Mesendoderm (in vitro differentiated cells): ENCODE results near the gene CAPN5.

Experiments used
- DNase-seq: peaks from one replicate; pipeline ENCODE4 v3.0.0; 2013
- H2AK5ac ChIP-seq: 2 replicates; pipeline ENCODE4 v1.6.1; 2013; ENCODE audit warnings: low read length, inconsistent platforms
- H2BK120ac ChIP-seq: 2 replicates; pipeline ENCODE4 v1.6.1; 2013; ENCODE audit warnings: low read depth, mild to moderate bottlenecking, low read length, moderate library complexity, mixed read lengths
- H2BK15ac ChIP-seq: replicated peaks from 2 replicates; pipeline ENCODE4 v1.6.1; 2013; ENCODE audit warnings: low read depth, mild to moderate bottlenecking, moderate library complexity
- H2BK5ac ChIP-seq: 2 replicates; pipeline ENCODE4 v1.6.1; 2013; ENCODE audit warnings: low read length, inconsistent platforms
- H3K18ac ChIP-seq: 2 replicates; pipeline ENCODE4 v1.6.1; 2013; ENCODE audit warnings: mild to moderate bottlenecking, low read length, mixed read lengths
- H3K23ac ChIP-seq: one replicate; pipeline ENCODE4 v1.6.1; 2013; ENCODE audit warnings: low read length
- H3K27ac ChIP-seq: 2 replicates; pipeline ENCODE4 v1.5.1; 2013; ENCODE audit warnings: low read depth, mild to moderate bottlenecking, inconsistent platforms, low read length, moderate library complexity
- H3K27me3 ChIP-seq: 2 replicates; pipeline ENCODE4 v1.6.1; 2013; ENCODE audit warnings: low read length, control low read depth, mild to moderate bottlenecking, inconsistent platforms; ENCODE audit not compliant: insufficient read depth, poor library complexity
- H3K36me3 ChIP-seq: 2 replicates; pipeline ENCODE4 v1.6.1; 2013; ENCODE audit warnings: low read length, inconsistent platforms; ENCODE audit not compliant: control insufficient read depth, insufficient read depth
- H3K4ac ChIP-seq: one replicate; pipeline ENCODE4 v1.6.1; 2013; ENCODE audit warnings: low read depth, mild to moderate bottlenecking, low read length, moderate library complexity
- H3K4me1 ChIP-seq: 2 replicates; pipeline ENCODE4 v1.6.1; 2013; ENCODE audit warnings: low read depth, low read length, inconsistent platforms; ENCODE audit not compliant: control insufficient read depth
- H3K4me2 ChIP-seq: 2 replicates; pipeline ENCODE4 v1.6.1; 2013; ENCODE audit warnings: low read length
- H3K4me3 ChIP-seq: 2 replicates; pipeline ENCODE4 v1.5.1; 2013; ENCODE audit warnings: mild to moderate bottlenecking, low read length
- H3K56ac ChIP-seq: one replicate; pipeline ENCODE4 v1.6.1; 2013; ENCODE audit warnings: low read length
- H3K79me1 ChIP-seq: 2 replicates; pipeline ENCODE4 v1.6.1; 2013; ENCODE audit warnings: low read length, inconsistent platforms
- H3K79me2 ChIP-seq: 2 replicates; pipeline ENCODE4 v1.6.1; 2013; ENCODE audit warnings: mild to moderate bottlenecking, low read length; ENCODE audit not compliant: control insufficient read depth, insufficient read depth
- H3K9ac ChIP-seq: 2 replicates; pipeline ENCODE4 v1.6.1; 2013; ENCODE audit warnings: low read length, inconsistent platforms
- H4K5ac ChIP-seq: one replicate; pipeline ENCODE4 v1.6.1; 2013; ENCODE audit warnings: low read length
- H4K8ac ChIP-seq: one replicate; pipeline ENCODE4 v1.6.1; 2013; ENCODE audit warnings: low read depth, mild to moderate bottlenecking, control low read depth, low read length, moderate library complexity
- WGBS: extraction: QIAGEN DNeasy Blood & Tissue Kit; methylation state at CpG from one replicate; pipeline ENCODE4 v1.1.7; 2013; ENCODE audit warnings: low lambda C conversion rate, missing lambda C conversion rate; ENCODE audit not compliant: insufficient coverage; ENCODE audit errors: extremely low coverage; 5-methylcytosine and 5-hydroxymethylcytosine counted together

CAPN5 gene

DNA sequence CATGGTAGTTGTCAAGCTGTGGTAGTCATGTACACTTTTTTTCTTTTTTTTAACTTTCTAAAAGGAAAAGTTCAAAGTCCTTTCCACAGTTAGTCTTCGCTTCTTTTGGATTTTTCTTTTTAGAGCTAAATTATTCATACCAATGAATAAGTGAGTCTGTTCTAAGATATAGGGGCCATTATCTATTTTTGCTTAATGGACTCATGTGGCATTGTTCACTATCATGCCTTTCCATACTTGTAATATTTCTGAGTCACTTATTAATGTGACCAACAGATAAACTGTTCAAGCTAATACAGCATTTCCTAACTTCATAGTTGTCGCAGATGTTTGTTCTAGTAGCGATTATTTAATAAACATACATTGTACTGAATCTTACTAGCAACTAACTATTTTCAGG is 40.5 kb upstream of the CAPN5 start:
- Histone ChIP-seq H2BK15ac (no peak overlapping the region), H3K79me1 (no peaks in the 10 kb centered on the region), H2AK5ac (no peak overlapping the region), H3K36me3 (no peaks in the 10 kb centered on the region), H4K8ac (no peak overlapping the region), H3K27ac (no peak overlapping the region), H3K18ac (no peak overlapping the region), H2BK120ac (no peak overlapping the region), H3K79me2 (no peaks in the 10 kb centered on the region), H2BK5ac (no peak overlapping the region), H4K5ac (no peak overlapping the region), H3K27me3 (no peaks in the 10 kb centered on the region), H3K4me1 (no peaks in the 10 kb centered on the region), H3K4ac (no peak overlapping the region), H3K23ac (no peak overlapping the region), H3K4me2 (no peak overlapping the region), H3K56ac (no peak overlapping the region), H3K4me3 (no peak overlapping the region), H3K9ac (no peak overlapping the region)
- no CpG with 5 or more reads among the region's 3 CpGs for WGBS
- no peak for DNase-seq

DNA sequence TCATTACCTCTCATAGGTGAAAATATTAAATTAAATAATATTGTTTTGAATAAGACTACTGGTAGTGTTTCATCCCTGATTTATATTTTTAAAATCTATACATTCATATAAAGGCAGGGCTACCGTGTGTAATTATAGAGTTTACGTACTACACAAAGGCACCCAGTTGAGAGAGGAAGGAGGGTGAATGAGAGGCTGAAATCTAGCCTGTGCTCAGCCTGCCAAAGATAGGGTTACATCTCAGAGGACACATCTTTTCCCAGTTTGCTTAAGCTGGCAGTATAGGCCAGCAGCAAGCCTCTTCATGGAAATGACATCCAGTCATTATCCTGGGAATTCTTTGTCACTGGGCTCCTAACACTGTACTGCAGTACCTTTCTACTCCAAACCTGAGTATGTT is 40.0 kb upstream of the CAPN5 start:
- Histone ChIP-seq H3K4me1 (no peaks in the 10 kb centered on the region), H3K79me1 (no peaks in the 10 kb centered on the region), H2BK5ac (no peak overlapping the region), H3K4me3 (no peak overlapping the region), H3K4ac (no peak overlapping the region), H3K23ac (no peak overlapping the region), H2BK15ac (no peak overlapping the region), H3K9ac (no peak overlapping the region), H3K56ac (no peak overlapping the region), H3K79me2 (no peaks in the 10 kb centered on the region), H3K18ac (no peak overlapping the region), H4K8ac (no peak overlapping the region), H3K36me3 (no peaks in the 10 kb centered on the region), H3K27me3 (no peaks in the 10 kb centered on the region), H2AK5ac (no peak overlapping the region), H3K4me2 (no peak overlapping the region), H4K5ac (no peak overlapping the region), H3K27ac (no peak overlapping the region), H2BK120ac (no peak overlapping the region)
- DNase-seq = no peak
- WGBS = no CpG with 5 or more reads among the region's 2 CpGs

DNA sequence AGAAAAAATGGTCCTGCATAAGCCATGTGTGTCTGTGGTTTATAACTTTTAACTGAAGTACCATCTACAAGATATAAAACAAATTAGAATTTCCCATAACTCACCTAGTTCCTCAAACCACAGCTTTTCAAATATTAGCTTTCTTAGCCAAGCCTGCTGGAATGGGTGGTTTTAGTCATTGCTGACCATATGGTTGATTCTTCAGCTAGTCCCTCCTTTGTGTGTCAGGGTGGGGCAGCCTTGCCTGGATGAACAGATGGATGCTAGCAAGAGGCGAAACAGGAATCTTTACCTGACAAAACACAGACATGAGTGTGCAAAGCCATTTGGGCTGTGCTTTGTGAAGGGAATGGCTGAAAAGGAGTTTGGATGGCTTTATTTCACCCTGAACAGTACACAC is 39.5 kb upstream of the CAPN5 start:
- no peak overlapping the region for H3K9ac ChIP-seq
- no peak overlapping the region for H3K27ac ChIP-seq
- H2BK15ac ChIP-seq = no peak overlapping the region
- DNase-seq = no peak
- H4K5ac ChIP-seq = no peak overlapping the region
- H3K56ac ChIP-seq = no peak overlapping the region
- H3K27me3 ChIP-seq = no peaks in the 10 kb centered on the region
- H2AK5ac ChIP-seq = no peak overlapping the region
- no peaks in the 10 kb centered on the region for H3K79me2 ChIP-seq
- WGBS = no CpG with 5 or more reads among the region's 1 CpG
- no peaks in the 10 kb centered on the region for H3K79me1 ChIP-seq
- H3K4me3 ChIP-seq = no peak overlapping the region
- no peak overlapping the region for H3K4me2 ChIP-seq
- H2BK5ac ChIP-seq = no peak overlapping the region
- H4K8ac ChIP-seq = no peak overlapping the region
- H2BK120ac ChIP-seq = no peak overlapping the region
- H3K18ac ChIP-seq = no peak overlapping the region
- H3K4ac ChIP-seq = no peak overlapping the region
- no peak overlapping the region for H3K23ac ChIP-seq
- no peaks in the 10 kb centered on the region for H3K4me1 ChIP-seq
- no peaks in the 10 kb centered on the region for H3K36me3 ChIP-seq

DNA sequence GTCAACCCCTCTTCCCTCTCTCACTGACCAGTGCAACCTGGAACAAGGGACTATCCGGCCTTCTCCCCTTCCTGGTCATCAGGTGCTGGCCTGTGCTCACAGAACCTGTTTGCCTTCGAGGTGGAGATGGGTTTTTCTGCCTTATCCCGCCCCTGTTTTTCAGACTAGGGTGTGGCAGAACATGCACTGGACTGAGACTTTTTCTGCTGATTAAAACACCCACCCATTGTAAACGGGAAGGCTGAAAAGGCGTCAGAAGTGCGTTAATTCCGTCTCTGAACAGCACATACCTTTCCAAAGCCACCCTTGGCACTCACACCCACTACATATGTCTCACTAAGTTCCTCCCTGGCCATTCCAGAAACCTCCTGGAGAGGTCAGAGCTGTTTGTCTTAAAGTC is 36.9 kb upstream of the CAPN5 start:
- no peak overlapping the region for H3K9ac ChIP-seq
- H3K79me1 ChIP-seq = no peaks in the 10 kb centered on the region
- H3K4me3 ChIP-seq = no peak overlapping the region
- no peak overlapping the region for H3K4ac ChIP-seq
- no peaks in the 10 kb centered on the region for H3K36me3 ChIP-seq
- DNase-seq = no peak
- no peak overlapping the region for H3K18ac ChIP-seq
- H2BK5ac ChIP-seq = no peak overlapping the region
- no CpG with 5 or more reads among the region's 7 CpGs for WGBS
- no peaks in the 10 kb centered on the region for H3K4me1 ChIP-seq
- H4K8ac ChIP-seq = no peak overlapping the region
- no peaks in the 10 kb centered on the region for H3K79me2 ChIP-seq
- no peak overlapping the region for H3K4me2 ChIP-seq
- H3K23ac ChIP-seq = no peak overlapping the region
- H3K27me3 ChIP-seq = no peaks in the 10 kb centered on the region
- no peak overlapping the region for H2BK120ac ChIP-seq
- H4K5ac ChIP-seq = no peak overlapping the region
- H2BK15ac ChIP-seq = no peak overlapping the region
- no peak overlapping the region for H2AK5ac ChIP-seq
- H3K56ac ChIP-seq = no peak overlapping the region
- no peak overlapping the region for H3K27ac ChIP-seq

DNA sequence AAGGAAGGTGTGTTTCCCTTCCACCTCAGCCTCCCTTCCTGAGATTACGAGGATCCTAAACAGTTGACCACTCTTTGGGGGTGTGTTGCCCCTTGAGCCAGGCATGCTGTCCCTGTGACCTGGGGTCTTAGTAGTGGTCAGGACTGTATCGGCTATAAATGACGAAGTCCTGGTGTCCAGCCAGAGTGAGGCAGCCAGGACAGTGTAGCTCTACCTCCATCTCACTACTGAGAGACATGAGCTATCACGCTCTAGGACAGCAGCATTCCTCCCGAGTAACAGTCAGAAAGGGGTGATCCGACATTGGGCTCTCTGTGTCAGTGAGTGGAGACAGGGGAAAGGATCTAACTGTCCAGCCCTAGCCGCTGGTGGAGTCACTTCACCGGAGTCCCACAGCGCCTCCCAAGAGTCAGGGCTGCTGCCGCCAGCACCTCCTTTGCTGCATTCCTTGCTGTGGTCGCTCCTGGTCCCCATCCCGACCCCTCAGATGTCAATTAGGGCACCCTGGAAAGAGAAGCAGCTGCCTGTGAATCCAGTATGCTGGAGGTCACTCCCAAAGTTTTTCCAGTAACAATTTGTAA is 35.8 kb upstream of the CAPN5 start:
- Histone ChIP-seq H3K56ac (no peak overlapping the region), H2BK120ac (no peak overlapping the region), H4K5ac (no peak overlapping the region), H4K8ac (no peak overlapping the region), H3K79me2 (no peaks in the 10 kb centered on the region), H2BK5ac (no peak overlapping the region), H2BK15ac (no peak overlapping the region), H3K4me3 (no peak overlapping the region), H3K4me1 (no peaks in the 10 kb centered on the region), H3K36me3 (no peaks in the 10 kb centered on the region), H3K9ac (no peak overlapping the region), H3K27ac (no peak overlapping the region), H3K23ac (no peak overlapping the region), H2AK5ac (no peak overlapping the region), H3K4ac (no peak overlapping the region), H3K79me1 (no peaks in the 10 kb centered on the region), H3K4me2 (no peak overlapping the region), H3K27me3 (no peaks in the 10 kb centered on the region), H3K18ac (no peak overlapping the region)
- DNase-seq = no peak
- no CpG with 5 or more reads among the region's 12 CpGs for WGBS

DNA sequence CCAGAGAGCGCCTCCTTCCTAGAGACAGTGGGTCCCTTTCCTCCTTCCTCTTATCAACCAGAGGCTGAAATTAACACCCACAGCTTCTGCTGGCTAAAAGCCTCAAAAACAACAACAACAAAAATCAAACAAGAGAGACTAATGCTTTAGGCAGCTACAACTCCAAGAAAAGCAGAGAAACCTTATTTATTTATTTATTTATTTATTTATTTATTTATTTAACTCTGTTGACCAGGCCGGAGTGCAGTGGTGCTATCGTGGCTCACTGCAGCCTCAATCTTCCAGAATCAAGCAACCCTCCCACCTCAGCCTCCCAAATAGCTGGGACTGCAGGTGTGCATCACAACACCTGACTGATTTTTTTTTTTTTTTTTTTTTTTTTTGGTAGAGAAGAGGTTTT is 35.2 kb upstream of the CAPN5 start:
- H3K79me1 ChIP-seq = no peaks in the 10 kb centered on the region
- no peak overlapping the region for H3K56ac ChIP-seq
- H2BK5ac ChIP-seq = no peak overlapping the region
- DNase-seq = no peak
- no peak overlapping the region for H3K27ac ChIP-seq
- WGBS = no CpG with 5 or more reads among the region's 3 CpGs
- H4K5ac ChIP-seq = no peak overlapping the region
- H2BK120ac ChIP-seq = no peak overlapping the region
- H3K27me3 ChIP-seq = no peaks in the 10 kb centered on the region
- H3K23ac ChIP-seq = no peak overlapping the region
- no peaks in the 10 kb centered on the region for H3K36me3 ChIP-seq
- no peak overlapping the region for H3K9ac ChIP-seq
- H3K4me3 ChIP-seq = no peak overlapping the region
- H3K4me1 ChIP-seq = no peaks in the 10 kb centered on the region
- no peak overlapping the region for H4K8ac ChIP-seq
- H3K4me2 ChIP-seq = no peak overlapping the region
- H2AK5ac ChIP-seq = no peak overlapping the region
- H3K79me2 ChIP-seq = no peaks in the 10 kb centered on the region
- H3K18ac ChIP-seq = no peak overlapping the region
- H3K4ac ChIP-seq = no peak overlapping the region
- no peak overlapping the region for H2BK15ac ChIP-seq
